H1 (cell line): ENCODE measurements around the gene SLC30A3. TPM values are rescaled to one million over a fixed set of nuclear protein-coding genes. Genes with fewer than 3 reads are reported as not detected.

Experiments used
- BCL11A ChIP-seq, 2 experiments: IDR thresholded peaks; one replicate each; pipeline ENCODE4 v1.6.1; 2011; ENCODE audit warnings: low read depth in 2 of 2, low read length in 2 of 2, mild to moderate bottlenecking in 2 of 2
- CHD1 ChIP-seq: IDR thresholded peaks from 2 replicates; pipeline ENCODE4 v1.6.1; 2012; ENCODE audit warnings: low read depth, low read length, improper control_type of control experiment
- SP1 ChIP-seq: IDR thresholded peaks from 2 replicates; pipeline ENCODE4 v1.6.1; 2011; ENCODE audit warnings: low read depth, low read length
- SUZ12 ChIP-seq: fragments of 200-600 bp; sonication (generic); IDR thresholded peaks from 2 replicates; pipeline ENCODE4 v1.6.1; 2012; ENCODE audit warnings: mild to moderate bottlenecking, inconsistent platforms, low read length, moderate library complexity, mixed read lengths
- polyA plus RNA-seq, 7 experiments: library from polyadenylated mRNA; depleted of rRNA in 3 of 7; stranded (reverse) in 5 of 7; unstranded in 2 of 7; fragments of >200 nt in 5 of 7; fragments of 200-250 nt in 2 of 7; gene quantifications; 1 replicate in 5 of 7; 2 replicates in 1 of 7; 4 replicates in 1 of 7; pipeline versions ENCODE4 v1.2.1 to v1.2.3, GENCODE V29; 2011 to 2013; ENCODE audit warnings: missing spikeins in 2 of 7, mixed read lengths in 2 of 7
- total RNA-seq: library from RNA; stranded (reverse); fragmentation: NEBNext Ultra II Directional; extraction: Animal tissue kit (Norgen Biotek cat#: 25700); gene quantifications from 2 replicates; pipeline ENCODE4 v1.2.1, GENCODE V29; 2021

Gene SLC30A3
- total and polyA plus RNA-seq, 2 of the 8 experiments (the other 6 are each of a cell fraction or from before 2014, with no cell fraction given) = 15.2 to 30.7 TPM

- TF ChIP-seq SUZ12 (no peak), SP1 (no peak), BCL11A (IDR thresholded peaks at IDR 0.05; ENCODE audit: low read depth in 2 of 2, low read length in 2 of 2) (no peak), CHD1 (no peak)
- TF ChIP-seq, all 59 proteins: peak for 0
These were observed 2.7 kb upstream of the SLC30A3 start (continued) for GRCh38 chr2:27265536-27265870.
